Measurements from ENCODE around the gene ATP2A3.

The ATP2A3 gene

GRCh38 chr17:3973495-3974137, 9.4 kb upstream of the ATP2A3 start:
- Histone ChIP-seq H3K14ac (ENCODE audit: low read length) (no peak overlapping the region), H3K79me1 (ENCODE audit: low read length) (no peaks in the 10 kb centered on the region), H3K9me3 (ENCODE audit: insufficient read depth, low read depth, low read length) (peaks cover 4% of the 10 kb centered on the region), H3K27me3 (ENCODE audit: insufficient read depth, low read length) (no peaks in the 10 kb centered on the region), H3K27ac (ENCODE audit: low read depth, low read length) (no peak overlapping the region), H2BK12ac (ENCODE audit: low read length) (no peak overlapping the region), H3K4me1 (ENCODE audit: control insufficient read depth in 1 of 2, insufficient read depth in 2 of 2, low read length in 2 of 2) (no peaks in the 10 kb centered on the region), H3K4me3 (ENCODE audit: low read depth, low read length) (no peak overlapping the region), H4K12ac (ENCODE audit: low read depth, low read length) (no peak overlapping the region), H3K4me2 (ENCODE audit: low read length) (no peak overlapping the region), H3K23ac (ENCODE audit: low read length) (no peak overlapping the region), H4K91ac (ENCODE audit: low read depth, low read length) (no peak overlapping the region), H2BK5ac (ENCODE audit: low read depth, low read length, poor library complexity) (no peak overlapping the region), H3K79me2 (ENCODE audit: control insufficient read depth, insufficient read depth, low read length, poor library complexity) (no peaks in the 10 kb centered on the region), H3K4ac (ENCODE audit: low read depth, low read length) (no peak overlapping the region), H4K8ac (ENCODE audit: low read depth, low read length) (no peak overlapping the region), H2AFZ (ENCODE audit: insufficient read depth, low read length, poor library complexity) (no peak overlapping the region), H2AK5ac (ENCODE audit: low read length) (no peak overlapping the region), H3K36me3 (ENCODE audit: control insufficient read depth in 1 of 2, insufficient read depth in 2 of 2, low read length in 2 of 2) (no peaks in the 10 kb centered on the region), H2BK120ac (ENCODE audit: insufficient read depth, low read length, poor library complexity) (no peak overlapping the region), H3K18ac (ENCODE audit: low read length) (no peak overlapping the region), H3K9ac (ENCODE audit: low read length) (no peak overlapping the region)
- WGBS (ENCODE audit: extremely low coverage, insufficient coverage, insufficient read length), result no CpG with 5 or more reads among the region's 10 CpGs
- no peak for DNase-seq

- H4K8ac ChIP-seq (ENCODE audit: low read depth, low read length), result no peak overlapping the region
Observed at GRCh38 chr17:3972931-3973330, 8.7 kb upstream of the ATP2A3 start.

GRCh38 chr17:3972281-3972731, 8.1 kb upstream of the ATP2A3 start:
- H3K4me3 ChIP-seq (ENCODE audit: low read depth, low read length), result no peak overlapping the region
- no peak overlapping the region for H3K4me2 ChIP-seq (ENCODE audit: low read length)
- no peaks in the 10 kb centered on the region for H3K79me1 ChIP-seq (ENCODE audit: low read length)
- no peak for DNase-seq
- H3K9ac ChIP-seq (ENCODE audit: low read length), result no peak overlapping the region
- H3K27me3 ChIP-seq (ENCODE audit: insufficient read depth, low read length), result no peaks in the 10 kb centered on the region
- H3K4me1 ChIP-seq (ENCODE audit: control insufficient read depth in 1 of 2, insufficient read depth in 2 of 2, low read length in 2 of 2), result no peaks in the 10 kb centered on the region
- no peaks in the 10 kb centered on the region for H3K79me2 ChIP-seq (ENCODE audit: control insufficient read depth, insufficient read depth, low read length, poor library complexity)
- H4K8ac ChIP-seq (ENCODE audit: low read depth, low read length), result no peak overlapping the region
- H4K12ac ChIP-seq (ENCODE audit: low read depth, low read length), result no peak overlapping the region
- no peak overlapping the region for H2AFZ ChIP-seq (ENCODE audit: insufficient read depth, low read length, poor library complexity)
- no peak overlapping the region for H3K14ac ChIP-seq (ENCODE audit: low read length)
- no peak overlapping the region for H2BK120ac ChIP-seq (ENCODE audit: insufficient read depth, low read length, poor library complexity)
- H3K36me3 ChIP-seq (ENCODE audit: control insufficient read depth in 1 of 2, insufficient read depth in 2 of 2, low read length in 2 of 2), result no peaks in the 10 kb centered on the region
- no CpG with 5 or more reads among the region's 15 CpGs for WGBS (ENCODE audit: extremely low coverage, insufficient coverage, insufficient read length)
- H3K4ac ChIP-seq (ENCODE audit: low read depth, low read length), result no peak overlapping the region
- H2AK5ac ChIP-seq (ENCODE audit: low read length), result no peak overlapping the region
- peaks cover 4% of the 10 kb centered on the region for H3K9me3 ChIP-seq (ENCODE audit: insufficient read depth, low read depth, low read length)
- no peak overlapping the region for H2BK12ac ChIP-seq (ENCODE audit: low read length)
- H4K91ac ChIP-seq (ENCODE audit: low read depth, low read length), result no peak overlapping the region
- no peak overlapping the region for H3K23ac ChIP-seq (ENCODE audit: low read length)
- H3K27ac ChIP-seq (ENCODE audit: low read depth, low read length), result no peak overlapping the region
- no peak overlapping the region for H3K18ac ChIP-seq (ENCODE audit: low read length)
- no peak overlapping the region for H2BK5ac ChIP-seq (ENCODE audit: low read depth, low read length, poor library complexity)

More at GRCh38 chr17:3972931-3973330, 8.7 kb upstream of the ATP2A3 start:
- no peak overlapping the region for H3K18ac ChIP-seq (ENCODE audit: low read length)
- no CpG with 5 or more reads among the region's 5 CpGs for whole genome bisulfite sequencing (ENCODE audit: extremely low coverage, insufficient coverage, insufficient read length)
- H3K23ac ChIP-seq (ENCODE audit: low read length), result no peak overlapping the region
- H3K79me2 ChIP-seq (ENCODE audit: control insufficient read depth, insufficient read depth, low read length, poor library complexity), result no peaks in the 10 kb centered on the region
- H2BK12ac ChIP-seq (ENCODE audit: low read length), result no peak overlapping the region
- no peak overlapping the region for H2BK120ac ChIP-seq (ENCODE audit: insufficient read depth, low read length, poor library complexity)
- no peaks in the 10 kb centered on the region for H3K36me3 ChIP-seq (ENCODE audit: control insufficient read depth in 1 of 2, insufficient read depth in 2 of 2, low read length in 2 of 2)
- H3K27ac ChIP-seq (ENCODE audit: low read depth, low read length), result no peak overlapping the region
- H2BK5ac ChIP-seq (ENCODE audit: low read depth, low read length, poor library complexity), result no peak overlapping the region
- no peak overlapping the region for H3K4ac ChIP-seq (ENCODE audit: low read depth, low read length)
- H3K9me3 ChIP-seq (ENCODE audit: insufficient read depth, low read depth, low read length), result peaks cover 4% of the 10 kb centered on the region
- H2AK5ac ChIP-seq (ENCODE audit: low read length), result no peak overlapping the region
- H3K4me3 ChIP-seq (ENCODE audit: low read depth, low read length), result no peak overlapping the region
- no peak overlapping the region for H4K12ac ChIP-seq (ENCODE audit: low read depth, low read length)
- H3K4me2 ChIP-seq (ENCODE audit: low read length), result no peak overlapping the region
- H4K91ac ChIP-seq (ENCODE audit: low read depth, low read length), result no peak overlapping the region
- no peak overlapping the region for H3K9ac ChIP-seq (ENCODE audit: low read length)
- DNase-seq, result no peak
- no peak overlapping the region for H3K14ac ChIP-seq (ENCODE audit: low read length)
- no peaks in the 10 kb centered on the region for H3K79me1 ChIP-seq (ENCODE audit: low read length)
- no peak overlapping the region for H2AFZ ChIP-seq (ENCODE audit: insufficient read depth, low read length, poor library complexity)
- no peaks in the 10 kb centered on the region for H3K4me1 ChIP-seq (ENCODE audit: control insufficient read depth in 1 of 2, insufficient read depth in 2 of 2, low read length in 2 of 2)
- H3K27me3 ChIP-seq (ENCODE audit: insufficient read depth, low read length), result no peaks in the 10 kb centered on the region

- Histone ChIP-seq H4K91ac (ENCODE audit: low read depth, low read length) (no peak overlapping the region), H2BK12ac (ENCODE audit: low read length) (no peak overlapping the region), H3K79me1 (ENCODE audit: low read length) (no peaks in the 10 kb centered on the region), H3K23ac (ENCODE audit: low read length) (no peak overlapping the region), H2AK5ac (ENCODE audit: low read length) (no peak overlapping the region), H2BK5ac (ENCODE audit: low read depth, low read length, poor library complexity) (no peak overlapping the region), H3K27me3 (ENCODE audit: insufficient read depth, low read length) (no peaks in the 10 kb centered on the region), H2AFZ (ENCODE audit: insufficient read depth, low read length, poor library complexity) (no peak overlapping the region), H4K8ac (ENCODE audit: low read depth, low read length) (no peak overlapping the region), H3K4me3 (ENCODE audit: low read depth, low read length) (no peak overlapping the region), H3K36me3 (ENCODE audit: control insufficient read depth in 1 of 2, insufficient read depth in 2 of 2, low read length in 2 of 2) (no peaks in the 10 kb centered on the region), H3K9ac (ENCODE audit: low read length) (no peak overlapping the region), H3K9me3 (ENCODE audit: insufficient read depth, low read depth, low read length) (peaks cover 4% of the 10 kb centered on the region), H3K4ac (ENCODE audit: low read depth, low read length) (no peak overlapping the region), H4K12ac (ENCODE audit: low read depth, low read length) (no peak overlapping the region), H3K4me1 (ENCODE audit: control insufficient read depth in 1 of 2, insufficient read depth in 2 of 2, low read length in 2 of 2) (no peaks in the 10 kb centered on the region), H3K27ac (ENCODE audit: low read depth, low read length) (no peak overlapping the region), H3K14ac (ENCODE audit: low read length) (no peak overlapping the region), H3K79me2 (ENCODE audit: control insufficient read depth, insufficient read depth, low read length, poor library complexity) (no peaks in the 10 kb centered on the region), H2BK120ac (ENCODE audit: insufficient read depth, low read length, poor library complexity) (no peak overlapping the region), H3K18ac (ENCODE audit: low read length) (no peak overlapping the region), H3K4me2 (ENCODE audit: low read length) (no peak overlapping the region)
- DNase-seq, result no peak
- no CpG with 5 or more reads among the region's 6 CpGs for WGBS (ENCODE audit: extremely low coverage, insufficient coverage, insufficient read length)
Observed at GRCh38 chr17:3970668-3971067, 6.4 kb upstream of the ATP2A3 start.

Data from trophoblast cell (in vitro differentiated cells and primary cell).